Measurements from ENCODE around the gene BASP1.

DNA sequence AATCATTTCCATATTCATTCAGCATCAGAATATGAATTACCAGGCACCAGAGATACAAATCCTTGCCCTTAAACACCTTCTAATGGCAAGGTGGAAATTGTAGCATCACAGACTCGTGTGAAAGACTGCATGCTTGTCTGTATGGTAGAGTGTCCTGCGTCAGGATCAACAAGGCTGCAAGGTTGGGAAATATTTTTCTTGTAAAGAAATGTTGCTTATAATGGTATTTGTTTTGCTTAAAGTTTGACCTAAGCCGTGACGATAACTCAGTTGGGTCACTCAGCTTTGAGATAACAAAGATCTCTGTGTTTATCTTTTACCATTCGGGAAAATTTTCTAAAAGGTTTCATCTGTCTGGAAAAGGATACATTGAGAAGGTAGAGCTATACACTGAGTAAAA lies 87.6 kb downstream of the BASP1 start:
- TF ChIP-seq EP300 (conservative IDR thresholded peaks at IDR 0.05; ENCODE audit: poor library complexity, severe bottlenecking) (no peak), CTCF (IDR thresholded peaks at IDR 0.05; ENCODE audit: poor library complexity, severe bottlenecking) (no peak), EZH2 (IDR thresholded peaks at IDR 0.05; ENCODE audit: borderline replicate concordance, insufficient read depth, low read length, poor library complexity, severe bottlenecking) (no peak), SMC3 (conservative IDR thresholded peaks at IDR 0.05; ENCODE audit: poor library complexity) (no peak), MXI1 (conservative IDR thresholded peaks at IDR 0.05; ENCODE audit: poor library complexity, severe bottlenecking) (no peak)
- TF ChIP-seq, protein P1, sequence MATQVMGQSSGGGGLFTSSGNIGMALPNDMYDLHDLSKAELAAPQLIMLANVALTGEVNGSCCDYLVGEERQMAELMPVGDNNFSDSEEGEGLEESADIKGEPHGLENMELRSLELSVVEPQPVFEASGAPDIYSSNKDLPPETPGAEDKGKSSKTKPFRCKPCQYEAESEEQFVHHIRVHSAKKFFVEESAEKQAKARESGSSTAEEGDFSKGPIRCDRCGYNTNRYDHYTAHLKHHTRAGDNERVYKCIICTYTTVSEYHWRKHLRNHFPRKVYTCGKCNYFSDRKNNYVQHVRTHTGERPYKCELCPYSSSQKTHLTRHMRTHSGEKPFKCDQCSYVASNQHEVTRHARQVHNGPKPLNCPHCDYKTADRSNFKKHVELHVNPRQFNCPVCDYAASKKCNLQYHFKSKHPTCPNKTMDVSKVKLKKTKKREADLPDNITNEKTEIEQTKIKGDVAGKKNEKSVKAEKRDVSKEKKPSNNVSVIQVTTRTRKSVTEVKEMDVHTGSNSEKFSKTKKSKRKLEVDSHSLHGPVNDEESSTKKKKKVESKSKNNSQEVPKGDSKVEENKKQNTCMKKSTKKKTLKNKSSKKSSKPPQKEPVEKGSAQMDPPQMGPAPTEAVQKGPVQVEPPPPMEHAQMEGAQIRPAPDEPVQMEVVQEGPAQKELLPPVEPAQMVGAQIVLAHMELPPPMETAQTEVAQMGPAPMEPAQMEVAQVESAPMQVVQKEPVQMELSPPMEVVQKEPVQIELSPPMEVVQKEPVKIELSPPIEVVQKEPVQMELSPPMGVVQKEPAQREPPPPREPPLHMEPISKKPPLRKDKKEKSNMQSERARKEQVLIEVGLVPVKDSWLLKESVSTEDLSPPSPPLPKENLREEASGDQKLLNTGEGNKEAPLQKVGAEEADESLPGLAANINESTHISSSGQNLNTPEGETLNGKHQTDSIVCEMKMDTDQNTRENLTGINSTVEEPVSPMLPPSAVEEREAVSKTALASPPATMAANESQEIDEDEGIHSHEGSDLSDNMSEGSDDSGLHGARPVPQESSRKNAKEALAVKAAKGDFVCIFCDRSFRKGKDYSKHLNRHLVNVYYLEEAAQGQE (IDR thresholded peaks at IDR 0.05; ENCODE audit: borderline replicate concordance) = no peak

Data from neural cell (in vitro differentiated cells).